PC-3 (cell line): ENCODE data around the gene SH2D2A.

Experiments
- CTCF ChIP-seq: fragments of 300-600 bp; sonication (generic); conservative IDR thresholded peaks from 2 replicates; pipeline ENCODE4 v1.5.1; 2017; ENCODE audit warnings: antibody characterized with exemption, low read depth, mild to moderate bottlenecking, low read length
- EZH2 ChIP-seq: fragments of 300-600 bp; sonication (generic); IDR thresholded peaks from one replicate; pipeline ENCODE4 v1.6.1; 2017; ENCODE audit warnings: antibody characterized with exemption, mild to moderate bottlenecking, low read length; ENCODE audit not compliant: unreplicated experiment
- EZH2phosphoT487 ChIP-seq: fragments of 300-600 bp; sonication (generic); IDR thresholded peaks from 2 replicates; pipeline ENCODE4 v1.6.1; 2018; ENCODE audit warnings: mild to moderate bottlenecking, antibody characterized with exemption, low read length, borderline replicate concordance

- TF ChIP-seq CTCF (no peak), EZH2 (no peak), EZH2phosphoT487 (no peak)
Measured at GRCh38 chr1:156777573-156777972, 39.1 kb downstream of the SH2D2A start.
